HepG2 (cell line): Measurements from ENCODE around the gene ARID5B. TPM values are rescaled to one million over a fixed set of nuclear protein-coding genes. Genes with fewer than 3 reads are reported as not detected.

Experiments used
- ATAC-seq: fragments of 200-7000 bp; cut with Tn5 transposase; 3 replicates; pipeline ENCODE4 v1.9.1; 2020; ENCODE audit warnings: mild to moderate bottlenecking, moderate library complexity
- BruUV-seq: library from RNA; stranded (reverse); fragments of 400-500 nt; replicated peaks from 2 replicates; lab custom pipeline; 2021; lab: Mats Ljungman, UMichigan
- CTCF ChIA-PET: fragments of 300-600 bp; formaldehyde crosslinking; extraction: SDS; loops from one replicate; lab custom pipeline; 2021; ENCODE audit warnings: low total read pairs, inconsistent platforms, low intra/inter-chr PET ratio; lab: Yijun Ruan, JAX
- POLR2A ChIA-PET: fragments of 350-600 bp; sonication (Branson Sonifier 250); formaldehyde crosslinking; loops from one replicate; lab custom pipeline; 2020; ENCODE audit warnings: antibody characterized with exemption, inconsistent platforms; lab: Yijun Ruan, JAX
- DNase-seq: peaks from one replicate; pipeline ENCODE4 v3.0.0-alpha.2; 2015; ENCODE audit warnings: low spot score
- FAIRE-seq: peaks from 3 replicates; lab custom pipeline; 2011; peaks lifted over from hg19 to GRCh38; lab: Jason Lieb, UNC
- H2AFZ ChIP-seq: one replicate; pipeline ENCODE4 v1.6.1; 2011; ENCODE audit warnings: low read length, inconsistent platforms
- H3K27ac ChIP-seq: fragments of 300-600 bp; 3 replicates; pipeline ENCODE4 v1.8.0; 2011; ENCODE audit warnings: mixed run types, mild to moderate bottlenecking, mixed read lengths, low read length, inconsistent platforms; ENCODE audit not compliant: insufficient read depth; ENCODE audit errors: extremely low read length
- H3K27me3 ChIP-seq, 2 experiments: fragments of 200-600 bp in 1 of 2; 2 replicates in 1 of 2; 3 replicates in 1 of 2; pipeline versions ENCODE4 v1.6.0 to v1.8.0; 2011; ENCODE audit warnings: low read length in 2 of 2, mild to moderate bottlenecking in 2 of 2, moderate library complexity in 2 of 2, inconsistent platforms in 1 of 2; ENCODE audit not compliant: insufficient read depth in 2 of 2, control insufficient read depth in 1 of 2
- H3K36me3 ChIP-seq, 2 experiments: fragments of 200-600 bp in 1 of 2; replicated peaks in 1 of 2; 2 replicates in 1 of 2; 3 replicates in 1 of 2; pipeline versions ENCODE4 v1.5.1 to v1.8.0; 2011; ENCODE audit warnings: low read length in 2 of 2, inconsistent platforms in 1 of 2; ENCODE audit not compliant: insufficient read depth in 2 of 2, control insufficient read depth in 1 of 2
- H3K4me1 ChIP-seq: 2 replicates; pipeline ENCODE4 v1.5.1; 2012; ENCODE audit warnings: low read length, inconsistent platforms; ENCODE audit not compliant: insufficient read depth
- H3K4me2 ChIP-seq: 2 replicates; pipeline ENCODE4 v1.6.0; 2011; ENCODE audit warnings: low read depth, low read length, inconsistent platforms
- H3K4me3 ChIP-seq, 3 experiments: fragments of 200-600 bp in 1 of 3; sonication (generic), shearing (Covaris generic) in 1 of 3; replicated peaks in 1 of 3; 2 replicates each; pipeline ENCODE4 v1.5.1; 2011 to 2016; ENCODE audit warnings: low read length in 3 of 3, inconsistent platforms in 2 of 3, low read depth in 2 of 3, mild to moderate bottlenecking in 2 of 3, control low read depth in 1 of 3, mixed read lengths in 1 of 3; ENCODE audit not compliant: insufficient read depth in 1 of 3
- H3K79me2 ChIP-seq: one replicate; pipeline ENCODE4 v1.6.1; 2011; ENCODE audit warnings: low read length, inconsistent platforms; ENCODE audit not compliant: insufficient read depth
- H3K9ac ChIP-seq: 2 replicates; pipeline ENCODE4 v1.6.0; 2011; ENCODE audit warnings: mild to moderate bottlenecking, low read depth, low read length, inconsistent platforms; ENCODE audit not compliant: insufficient read depth
- H3K9me3 ChIP-seq: 2 replicates; pipeline ENCODE4 v1.5.1; 2012; ENCODE audit warnings: mild to moderate bottlenecking, low read length
- H4K20me1 ChIP-seq: 2 replicates; pipeline ENCODE4 v1.6.0; 2011; ENCODE audit warnings: inconsistent platforms, mild to moderate bottlenecking, low read length, moderate library complexity; ENCODE audit not compliant: insufficient read depth
- ARID4A ChIP-seq: sonication (generic); formaldehyde crosslinking; IDR thresholded peaks from 2 replicates; pipeline ENCODE4 v1.5.0; 2020; ENCODE audit warnings: mild to moderate bottlenecking, missing genetic modification reagents, borderline replicate concordance
- CBX5 ChIP-seq: sonication (generic); formaldehyde crosslinking; IDR thresholded peaks from 2 replicates; pipeline ENCODE4 v1.4.0; 2020; ENCODE audit warnings: missing genetic modification reagents, borderline replicate concordance
- CENPT ChIP-seq: sonication (generic); formaldehyde crosslinking; IDR thresholded peaks from 2 replicates; pipeline ENCODE4 v1.8.0; 2022; ENCODE audit warnings: low read depth, mild to moderate bottlenecking, moderate library complexity, missing genetic modification reagents
- GMEB2 ChIP-seq: IDR thresholded peaks from 2 replicates; pipeline ENCODE4 v1.6.1; 2016; ENCODE audit warnings: missing biosample characterization, missing genetic modification reagents, low read depth
- HIC2 ChIP-seq: sonication (generic); formaldehyde crosslinking; IDR thresholded peaks from 2 replicates; pipeline ENCODE4 v1.9.0; 2022; ENCODE audit warnings: low read depth, missing genetic modification reagents
- SAP130 ChIP-seq: IDR thresholded peaks from 2 replicates; pipeline ENCODE4 v1.6.1; 2016; ENCODE audit warnings: low read depth
- ZNF546 ChIP-seq: sonication (generic); formaldehyde crosslinking; conservative IDR thresholded peaks from 2 replicates; pipeline ENCODE4 v1.8.1; 2023; ENCODE audit warnings: mild to moderate bottlenecking, missing genetic modification reagents
- ZNF740 ChIP-seq: sonication (generic); formaldehyde crosslinking; IDR thresholded peaks from 2 replicates; pipeline ENCODE4 v1.4.0; 2020; ENCODE audit warnings: missing genetic modification reagents
- WGBS: methylation state at CpG from one replicate; pipeline ENCODE4 v1.1.6; 2017; ENCODE audit warnings: low lambda C conversion rate; 5-methylcytosine and 5-hydroxymethylcytosine counted together
- in situ Hi-C: cut with HindIII; loops from 2 replicates; pipeline ENCODE4 v1.10.0; 2017; ENCODE audit warnings: low pct_unique_long_range_greater_than_20kb; ENCODE audit not compliant: extremely low pct_ligation_motif_present
- intact Hi-C: fragments of 100-400 bp; cut with micrococcal nuclease; formaldehyde crosslinking; loops from one replicate; pipeline ENCODE4 v1.10.0; 2022; ENCODE audit not compliant: unreplicated experiment
- polyA plus RNA-seq, 8 experiments: library from polyadenylated mRNA; depleted of rRNA in 3 of 8; stranded (reverse) in 7 of 8; unstranded in 1 of 8; fragments of >200 nt; fragmentation: Illumina TruSeq in 4 of 8; extraction: Trizol in 4 of 8; gene quantifications; 2 replicates each; pipeline versions ENCODE4 v1.2.1 to v1.2.3, GENCODE V29; 2011 to 2016; ENCODE audit warnings: low read depth in 4 of 8, missing spikeins in 1 of 8, mixed read lengths in 1 of 8; ENCODE audit not compliant: insufficient read depth in 1 of 8
- total RNA-seq, 5 experiments: library from RNA; depleted of rRNA; stranded (reverse); fragments of >200 nt; fragmentation: Illumina TruSeq; extraction: Trizol; gene quantifications; 2 replicates each; pipeline ENCODE4 v1.2.3, GENCODE V29; 2016; ENCODE audit warnings: low read depth in 1 of 5

Gene ARID5B
- total and polyA plus RNA-seq, 2 of the 13 experiments (the other 11 are each of a cell fraction or from before 2014, with no cell fraction given): 6.2 to 21.1 TPM

- TF ChIP-seq ARID4A (CRISPR knock-in tag) (no peak), ZNF740 (CRISPR knock-in tag) (no peak)
These were observed 89.7 kb downstream of the ARID5B start (continued) for GRCh38 chr10:61991166-61991565.

- in situ Hi-C loops (no loop called here), intact Hi-C loops (no loop called here)
- H3K36me3 ChIP-seq: peaks cover 0 to 2% of the 10 kb centered on the region in 2 experiments; a peak in 2 of 5 replicates
- CTCF ChIA-PET: no interaction called here
- H3K27me3 ChIP-seq: no peaks in the 10 kb centered on the region
- WGBS: 95% methylated on average over 4 of the region's 4 CpGs
- no peaks in the 10 kb centered on the region for H4K20me1 ChIP-seq
- H3K27ac ChIP-seq: no peak overlapping the region
- no peak overlapping the region for H3K4me3 ChIP-seq
- peaks cover 25% of the 10 kb centered on the region for H3K4me1 ChIP-seq
- TF ChIP-seq GMEB2 (CRISPR knock-in tag) (no peak), HIC2 (CRISPR knock-in tag) (no peak), SAP130 (no peak), ZNF546 (CRISPR knock-in tag) (no peak), CBX5 (no peak), CENPT (no peak)
- DNase-seq: no peak
- no peak overlapping the region for H2AFZ ChIP-seq
- no peaks in the 10 kb centered on the region for H3K79me2 ChIP-seq
- BruUV-seq: no TSS peak
- ATAC-seq: no peak
- POLR2A ChIA-PET: no interaction called here
- no peak overlapping the region for H3K4me2 ChIP-seq
- H3K9ac ChIP-seq: no peak overlapping the region
- FAIRE-seq: no peak
- no peaks in the 10 kb centered on the region for H3K9me3 ChIP-seq
These were observed 90.6 kb downstream of the ARID5B start for GRCh38 chr10:61992059-61992460.
